ENCODE measurements around the gene CFAP299. TPM values are rescaled to one million over a fixed set of nuclear protein-coding genes. Genes with fewer than 3 reads are reported as not detected.

Gene CFAP299
- total RNA-seq, 1 experiment from 2014 or later = not detected

DNA sequence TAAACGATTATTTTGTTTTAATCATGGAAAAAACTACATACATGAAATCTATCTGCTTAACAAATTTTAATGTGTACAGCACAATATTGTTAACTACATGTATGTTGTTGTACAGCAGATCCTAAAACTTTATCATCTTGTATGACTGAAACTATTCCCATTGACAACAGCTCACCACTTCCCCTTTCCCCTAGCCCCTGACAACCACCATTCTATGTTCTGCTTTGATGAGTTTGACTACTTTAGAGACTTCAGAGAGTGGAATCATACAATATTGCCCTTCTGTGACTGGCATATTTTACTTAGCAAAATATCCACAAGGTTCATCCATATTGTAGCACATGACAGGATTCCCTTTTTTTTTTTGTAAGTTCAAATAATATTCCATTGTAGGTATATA, 185.9 kb downstream of the CFAP299 start:
- H4K20me1 ChIP-seq (ENCODE audit: insufficient read depth) = no peaks in the 10 kb centered on the region
- RAD21 ChIA-PET (ENCODE audit: low non-redundant PET in 1 of 2, low total read pairs in 2 of 2, uncharacterized antibody in 2 of 2, unreplicated experiment in 2 of 2) = no interaction called here
- TF ChIP-seq SRF (IDR thresholded peaks at IDR 0.05; ENCODE audit: low read depth) (no peak), SP1 (IDR thresholded peaks at IDR 0.05; ENCODE audit: low read depth) (no peak), ZNF274 (IDR thresholded peaks at IDR 0.05; ENCODE audit: low read depth, low read length) (no peak), MAX (IDR thresholded peaks at IDR 0.05) (no peak), FOSL1 (IDR thresholded peaks at IDR 0.05; ENCODE audit: low read depth) (no peak)
- TF ChIP-seq, protein P1, sequence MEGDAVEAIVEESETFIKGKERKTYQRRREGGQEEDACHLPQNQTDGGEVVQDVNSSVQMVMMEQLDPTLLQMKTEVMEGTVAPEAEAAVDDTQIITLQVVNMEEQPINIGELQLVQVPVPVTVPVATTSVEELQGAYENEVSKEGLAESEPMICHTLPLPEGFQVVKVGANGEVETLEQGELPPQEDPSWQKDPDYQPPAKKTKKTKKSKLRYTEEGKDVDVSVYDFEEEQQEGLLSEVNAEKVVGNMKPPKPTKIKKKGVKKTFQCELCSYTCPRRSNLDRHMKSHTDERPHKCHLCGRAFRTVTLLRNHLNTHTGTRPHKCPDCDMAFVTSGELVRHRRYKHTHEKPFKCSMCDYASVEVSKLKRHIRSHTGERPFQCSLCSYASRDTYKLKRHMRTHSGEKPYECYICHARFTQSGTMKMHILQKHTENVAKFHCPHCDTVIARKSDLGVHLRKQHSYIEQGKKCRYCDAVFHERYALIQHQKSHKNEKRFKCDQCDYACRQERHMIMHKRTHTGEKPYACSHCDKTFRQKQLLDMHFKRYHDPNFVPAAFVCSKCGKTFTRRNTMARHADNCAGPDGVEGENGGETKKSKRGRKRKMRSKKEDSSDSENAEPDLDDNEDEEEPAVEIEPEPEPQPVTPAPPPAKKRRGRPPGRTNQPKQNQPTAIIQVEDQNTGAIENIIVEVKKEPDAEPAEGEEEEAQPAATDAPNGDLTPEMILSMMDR (IDR thresholded peaks at IDR 0.05 in 2 of 3, conservative IDR thresholded peaks at IDR 0.05 in 1 of 3; ENCODE audit: borderline replicate concordance in 1 of 3, insufficient read depth in 1 of 3, low read depth in 2 of 3, low read length in 2 of 3) = no peak
- intact Hi-C loops (cut with micrococcal nuclease) = no loop called here
- 0 out of 2 replicates have a peak, but pooled peaks cover 11% of the 10 kb centered on the region for H3K27me3 ChIP-seq (ENCODE audit: insufficient read depth, low read length)
- H3K4me2 ChIP-seq (ENCODE audit: low read length) = no peak overlapping the region
- no peaks in the 10 kb centered on the region for H3K4me1 ChIP-seq (ENCODE audit: control insufficient read depth in 1 of 2, insufficient read depth in 2 of 2, low read length in 2 of 2)
- ATAC-seq = no peak
- no peaks in the 10 kb centered on the region for H3K9me3 ChIP-seq (ENCODE audit: control insufficient read depth in 1 of 2, insufficient read depth in 1 of 2, low read depth in 1 of 2, low read length in 2 of 2)
- no peak for DNase-seq (ENCODE audit: low read depth, low spot score)
- no TSS peak for BruUV-seq (replicated peaks)
- POLR2A ChIA-PET = no interaction called here
- H3K79me2 ChIP-seq (ENCODE audit: insufficient read depth, low read length) = no peaks in the 10 kb centered on the region
- H3K27ac ChIP-seq (ENCODE audit: low read depth, low read length) = no peak overlapping the region
- CTCF ChIA-PET = no interaction called here
- no peak overlapping the region for H3K4me3 ChIP-seq (replicated peaks in 1 of 2; ENCODE audit: low read depth in 1 of 2, low read length in 2 of 2)
- no peaks in the 10 kb centered on the region for H3K36me3 ChIP-seq (ENCODE audit: control insufficient read depth in 1 of 2, insufficient read depth in 2 of 2, low read length in 2 of 2)
- no peak overlapping the region for H2AFZ ChIP-seq (ENCODE audit: low read depth, low read length, poor library complexity, severe bottlenecking)
- no peaks in the 10 kb centered on the region for H3K9me2 ChIP-seq (ENCODE audit: insufficient read depth)
- no peak overlapping the region for H3K9ac ChIP-seq (ENCODE audit: low read length)

- TF ChIP-seq SIN3A (IDR thresholded peaks at IDR 0.05; ENCODE audit: low read depth) = no peak
- TF ChIP-seq EGR1 (IDR thresholded peaks at IDR 0.05; ENCODE audit: low read depth) = no peak
- TF ChIP-seq MAX (IDR thresholded peaks at IDR 0.05) = no peak
- TF ChIP-seq, protein P1 (IDR thresholded peaks at IDR 0.05 in 2 of 3, conservative IDR thresholded peaks at IDR 0.05 in 1 of 3; ENCODE audit: borderline replicate concordance in 1 of 3, insufficient read depth in 1 of 3, low read depth in 2 of 3, low read length in 2 of 3) = no peak
- TF ChIP-seq TCF7L2 (IDR thresholded peaks at IDR 0.05; ENCODE audit: borderline replicate concordance, extremely low read depth, insufficient read depth, insufficient read length) = no peak
- TF ChIP-seq, protein P2, sequence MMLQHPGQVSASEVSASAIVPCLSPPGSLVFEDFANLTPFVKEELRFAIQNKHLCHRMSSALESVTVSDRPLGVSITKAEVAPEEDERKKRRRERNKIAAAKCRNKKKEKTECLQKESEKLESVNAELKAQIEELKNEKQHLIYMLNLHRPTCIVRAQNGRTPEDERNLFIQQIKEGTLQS (IDR thresholded peaks at IDR 0.05) = no peak
- no peak for TF ChIP-seq ZNF274 (IDR thresholded peaks at IDR 0.05; ENCODE audit: low read depth, low read length)
- TF ChIP-seq EZH2 (IDR thresholded peaks at IDR 0.05) = no peak
- TF ChIP-seq RAD21 (IDR thresholded peaks at IDR 0.05; ENCODE audit: low read depth) = no peak
- no peak for TF ChIP-seq FOSL1 (IDR thresholded peaks at IDR 0.05; ENCODE audit: low read depth)
- TF ChIP-seq CBX3 (IDR thresholded peaks at IDR 0.05; ENCODE audit: low read depth) = no peak
- TF ChIP-seq YY1 (IDR thresholded peaks at IDR 0.05; ENCODE audit: extremely low read depth, insufficient replicate concordance, low read depth, low read length) = no peak
- TF ChIP-seq ZFX (IDR thresholded peaks at IDR 0.05) = no peak
- Histone ChIP-seq H3K9me2 (ENCODE audit: insufficient read depth) (no peaks in the 10 kb centered on the region), H2AFZ (ENCODE audit: low read depth, low read length, poor library complexity, severe bottlenecking) (no peak overlapping the region), H3K27ac (ENCODE audit: low read depth, low read length) (no peak overlapping the region), H3K27me3 (ENCODE audit: insufficient read depth, low read length) (peaks cover 14% of the 10 kb centered on the region; the same call in 1 of the 2 replicates), H3K9ac (ENCODE audit: low read length) (no peak overlapping the region), H3K4me3 (replicated peaks in 1 of 2; ENCODE audit: low read depth in 1 of 2, low read length in 2 of 2) (no peak overlapping the region), H3K9me3 (ENCODE audit: control insufficient read depth in 1 of 2, insufficient read depth in 1 of 2, low read depth in 1 of 2, low read length in 2 of 2) (no peaks in the 10 kb centered on the region), H3K4me1 (ENCODE audit: control insufficient read depth in 1 of 2, insufficient read depth in 2 of 2, low read length in 2 of 2) (no peaks in the 10 kb centered on the region), H3K79me2 (ENCODE audit: insufficient read depth, low read length) (no peaks in the 10 kb centered on the region), H3K36me3 (ENCODE audit: control insufficient read depth in 1 of 2, insufficient read depth in 2 of 2, low read length in 2 of 2) (no peaks in the 10 kb centered on the region), H3K4me2 (ENCODE audit: low read length) (no peak overlapping the region), H4K20me1 (ENCODE audit: insufficient read depth) (no peaks in the 10 kb centered on the region)
- intact Hi-C loops (cut with micrococcal nuclease) = no loop called here
- no peak for DNase-seq (ENCODE audit: low read depth, low spot score)
- RAD21 ChIA-PET (ENCODE audit: low non-redundant PET in 1 of 2, low total read pairs in 2 of 2, uncharacterized antibody in 2 of 2, unreplicated experiment in 2 of 2) = no interaction called here
- no peak for ATAC-seq
- CTCF ChIA-PET = no interaction called here
- BruUV-seq (replicated peaks) = no TSS peak
- POLR2A ChIA-PET = no interaction called here
These were observed 191.2 kb downstream of the CFAP299 start for GRCh38 chr4:80526697-80527096.

All from HCT116 (cell line).